Activated naive CD4-positive, alpha-beta T cell treated with anti-CD3 and anti-CD28 coated beads, Interleukin-2, amount 50 U/mL, for 24 hours (primary cell): Measurements from ENCODE around the gene ATP6V0B.

ENCODE experiments used
- H3K27ac Mint-ChIP-seq: one replicate; pipeline ENCODE4 v1.8.0; 2021; ENCODE audit warnings: mild to moderate bottlenecking, mixed read lengths
- H3K27me3 Mint-ChIP-seq: one replicate; pipeline ENCODE4 v1.8.0; 2021; ENCODE audit warnings: mixed read lengths
- H3K36me3 Mint-ChIP-seq: one replicate; pipeline ENCODE4 v1.8.0; 2021; ENCODE audit warnings: mixed read lengths
- H3K4me1 Mint-ChIP-seq: one replicate; pipeline ENCODE4 v1.8.0; 2021; ENCODE audit warnings: mixed read lengths
- H3K4me3 Mint-ChIP-seq: one replicate; pipeline ENCODE4 v1.8.0; 2021; ENCODE audit warnings: mild to moderate bottlenecking, mixed read lengths
- H3K9me3 Mint-ChIP-seq: one replicate; pipeline ENCODE4 v1.8.0; 2021; ENCODE audit warnings: mixed read lengths

Gene ATP6V0B

DNA sequence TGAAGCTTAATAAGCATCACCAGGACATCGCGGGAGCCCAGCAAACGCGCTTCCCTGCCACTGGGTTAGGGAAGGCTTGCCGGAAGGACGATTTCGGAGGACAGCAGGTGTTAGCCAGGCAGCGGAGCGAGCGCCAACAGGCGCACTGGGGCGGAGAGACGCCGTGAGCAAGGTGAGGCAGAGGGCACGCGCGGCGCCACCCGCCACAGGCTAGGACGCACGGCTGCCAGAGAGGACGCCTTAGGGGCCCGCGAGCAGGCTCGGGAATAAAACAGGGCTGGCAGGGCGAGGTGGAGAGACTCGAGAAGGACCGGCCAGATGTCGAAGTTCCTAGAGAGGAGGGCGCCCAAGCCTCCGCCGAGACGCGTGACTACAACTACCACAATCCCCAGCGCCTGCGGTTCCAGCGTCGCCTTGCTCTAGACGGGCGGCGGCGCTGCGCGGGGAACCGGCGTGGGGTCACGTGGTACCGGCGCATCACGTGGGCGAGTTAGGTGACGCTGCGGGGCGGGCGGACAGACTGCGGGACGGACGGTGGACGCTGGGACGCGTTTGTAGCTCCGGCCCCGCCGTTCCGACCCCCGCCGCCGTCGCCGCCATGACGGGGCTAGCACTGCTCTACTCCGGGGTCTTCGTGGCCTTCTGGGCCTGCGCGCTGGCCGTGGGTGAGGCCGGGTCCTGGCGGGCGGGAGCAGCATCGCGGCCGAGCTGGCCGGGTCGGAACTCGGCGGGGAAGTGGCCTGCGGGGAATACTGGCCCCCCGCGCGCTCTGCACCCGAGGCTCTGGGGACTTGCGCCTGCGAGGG lies at the start of gene ATP6V0B:
Gene ATP6V0B (plus strand): TSS at position 518 of the 806 bp plus-strand sequence. CDS start 81 bp downstream, at position 599.
- Mint-ChIP-seq H3K36me3 (peaks cover 26% of the 10 kb centered on the region), H3K27ac (peak within 1 kb of the TSS; percentile 91), H3K4me1 (peaks cover 59% of the 10 kb centered on the region), H3K4me3 (peak within 1 kb of the TSS; percentile 92), H3K27me3 (no peaks in the 10 kb centered on the region), H3K9me3 (no peaks in the 10 kb centered on the region)

DNA sequence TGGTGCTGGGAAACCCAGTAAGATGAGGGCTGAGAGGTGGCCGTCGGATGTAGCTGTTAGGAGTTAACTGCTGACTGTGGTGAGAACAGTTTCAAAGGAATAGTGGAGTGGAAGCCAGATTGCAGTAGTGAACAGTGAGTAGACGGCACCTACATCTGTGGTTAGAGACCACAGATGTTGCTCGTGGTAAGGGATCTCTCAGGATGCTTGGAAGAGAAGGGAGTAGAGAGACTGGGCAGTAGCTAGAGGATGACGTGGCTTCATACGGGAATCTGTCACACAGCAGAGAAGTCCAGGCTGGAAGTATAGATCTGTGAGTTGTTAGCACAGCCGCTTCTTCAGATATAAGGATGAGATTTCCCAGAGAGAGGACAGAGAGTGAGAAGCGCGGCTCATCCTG lies 48.9 kb upstream of the ATP6V0B start:
- H3K4me1 Mint-ChIP-seq = peaks cover 4% of the 10 kb centered on the region
- H3K9me3 Mint-ChIP-seq = no peaks in the 10 kb centered on the region
- H3K27ac Mint-ChIP-seq = no peak overlapping the region
- H3K4me3 Mint-ChIP-seq = no peak overlapping the region
- H3K36me3 Mint-ChIP-seq = peaks cover 9% of the 10 kb centered on the region
- no peaks in the 10 kb centered on the region for H3K27me3 Mint-ChIP-seq

DNA sequence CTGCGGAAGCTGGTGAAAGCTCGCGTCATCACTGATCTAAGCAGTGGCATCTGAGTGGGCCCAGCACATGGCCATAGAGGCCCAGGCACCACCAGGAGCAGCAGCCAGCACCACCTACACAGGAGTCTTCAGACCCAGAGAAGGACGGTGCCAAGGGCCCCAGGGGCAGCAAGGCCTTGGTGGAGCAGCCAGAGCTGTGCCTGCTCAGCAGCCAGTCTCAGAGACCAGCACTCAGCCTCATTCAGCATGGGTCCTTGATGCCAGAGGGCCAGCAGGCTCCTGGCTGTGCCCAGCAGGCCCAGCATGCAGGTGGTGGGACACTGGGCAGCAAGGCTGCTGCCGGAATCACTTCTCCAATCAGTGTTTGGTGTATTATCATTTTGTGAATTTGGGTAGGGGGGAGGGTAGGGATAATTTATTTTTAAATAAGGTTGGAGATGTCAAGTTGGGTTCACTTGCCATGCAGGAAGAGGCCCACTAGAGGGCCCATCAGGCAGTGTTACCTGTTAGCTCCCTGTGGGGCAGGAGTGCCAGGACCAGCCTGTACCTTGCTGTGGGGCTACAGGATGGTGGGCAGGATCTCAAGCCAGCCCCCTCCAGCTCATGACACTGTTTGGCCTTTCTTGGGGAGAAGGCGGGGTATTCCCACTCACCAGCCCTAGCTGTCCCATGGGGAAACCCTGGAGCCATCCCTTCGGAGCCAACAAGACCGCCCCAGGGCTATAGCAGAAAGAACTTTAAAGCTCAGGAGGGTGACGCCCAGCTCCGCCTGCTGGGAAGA lies 44.4 kb upstream of the ATP6V0B start:
- H3K4me3 Mint-ChIP-seq = no peak overlapping the region
- H3K27ac Mint-ChIP-seq = no peak overlapping the region
- no peaks in the 10 kb centered on the region for H3K9me3 Mint-ChIP-seq
- H3K36me3 Mint-ChIP-seq = peaks cover 9% of the 10 kb centered on the region
- H3K4me1 Mint-ChIP-seq = peaks cover 12% of the 10 kb centered on the region
- peaks cover 21% of the 10 kb centered on the region for H3K27me3 Mint-ChIP-seq

DNA sequence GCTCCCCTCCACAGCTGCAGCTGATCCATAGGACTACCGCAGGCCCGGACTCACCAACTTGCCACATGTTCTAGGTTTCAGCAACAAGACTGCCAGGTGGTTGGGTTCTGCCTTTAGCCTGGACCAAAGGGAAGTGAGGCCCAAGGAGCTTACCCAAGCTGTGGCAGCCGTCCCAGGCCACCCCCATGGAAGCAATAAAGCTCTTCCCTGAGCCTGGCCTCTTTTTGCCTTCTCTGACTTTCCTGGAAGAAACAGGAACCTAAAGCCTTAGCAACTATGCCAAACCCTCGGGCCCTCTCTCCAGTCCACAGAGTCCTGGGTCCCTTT lies 43.8 kb upstream of the ATP6V0B start:
- Mint-ChIP-seq H3K4me1 (peaks cover 12% of the 10 kb centered on the region), H3K4me3 (no peak overlapping the region), H3K27me3 (peaks cover 24% of the 10 kb centered on the region)

DNA sequence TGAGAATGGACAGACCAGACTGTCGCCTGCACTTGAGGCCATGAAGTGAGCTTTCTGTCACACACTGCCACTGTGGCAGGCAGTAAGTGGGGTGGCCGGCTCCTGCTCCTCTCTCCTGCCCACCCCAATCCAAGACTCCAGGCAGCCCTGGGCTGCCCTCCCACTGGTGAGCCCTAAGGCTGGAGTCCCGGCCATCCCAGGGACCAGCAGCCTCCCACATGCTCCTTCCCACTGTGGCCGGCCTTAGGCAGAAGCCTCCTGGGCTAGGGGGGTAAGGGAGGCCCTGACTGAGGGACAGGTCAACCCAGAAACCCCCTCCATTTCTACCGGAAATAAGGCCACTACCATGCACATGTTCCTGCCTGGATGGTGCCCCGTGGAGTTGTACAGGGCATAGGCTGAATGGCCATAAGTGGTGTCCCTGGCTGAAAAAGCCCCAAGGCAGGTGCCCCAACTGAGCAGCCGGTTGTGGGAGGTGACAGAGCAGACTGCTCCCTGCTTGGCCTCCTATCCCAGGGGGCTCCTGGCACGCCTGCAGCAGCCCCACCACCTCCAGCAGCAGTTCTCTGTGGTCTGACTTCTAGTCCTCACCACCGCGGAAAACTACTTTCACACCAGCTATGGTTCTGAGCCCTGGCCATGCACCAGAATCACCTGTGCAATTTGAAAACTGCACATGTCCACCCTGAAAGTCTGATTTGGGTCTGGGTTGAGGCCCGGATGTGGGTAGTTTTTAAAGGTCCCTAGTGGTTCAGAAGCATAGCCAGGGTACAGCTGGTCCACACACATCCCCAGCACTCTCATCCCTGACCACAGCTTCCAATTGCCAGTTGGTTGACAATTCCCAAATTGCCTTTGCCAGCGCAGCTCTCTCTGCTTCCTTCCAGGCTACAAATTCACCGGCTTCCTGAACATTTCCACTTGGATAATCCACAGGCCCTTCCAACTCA lies 42.8 kb upstream of the ATP6V0B start:
- no peaks in the 10 kb centered on the region for H3K9me3 Mint-ChIP-seq
- peaks cover 12% of the 10 kb centered on the region for H3K4me1 Mint-ChIP-seq
- H3K27me3 Mint-ChIP-seq = peaks cover 26% of the 10 kb centered on the region
- no peak overlapping the region for H3K4me3 Mint-ChIP-seq
- no peaks in the 10 kb centered on the region for H3K36me3 Mint-ChIP-seq
- H3K27ac Mint-ChIP-seq = no peak overlapping the region

More for the DNA sequence above, 43.8 kb upstream of the ATP6V0B start:
- H3K9me3 Mint-ChIP-seq = no peaks in the 10 kb centered on the region
- H3K36me3 Mint-ChIP-seq = peaks cover 3% of the 10 kb centered on the region
- H3K27ac Mint-ChIP-seq = no peak overlapping the region

DNA sequence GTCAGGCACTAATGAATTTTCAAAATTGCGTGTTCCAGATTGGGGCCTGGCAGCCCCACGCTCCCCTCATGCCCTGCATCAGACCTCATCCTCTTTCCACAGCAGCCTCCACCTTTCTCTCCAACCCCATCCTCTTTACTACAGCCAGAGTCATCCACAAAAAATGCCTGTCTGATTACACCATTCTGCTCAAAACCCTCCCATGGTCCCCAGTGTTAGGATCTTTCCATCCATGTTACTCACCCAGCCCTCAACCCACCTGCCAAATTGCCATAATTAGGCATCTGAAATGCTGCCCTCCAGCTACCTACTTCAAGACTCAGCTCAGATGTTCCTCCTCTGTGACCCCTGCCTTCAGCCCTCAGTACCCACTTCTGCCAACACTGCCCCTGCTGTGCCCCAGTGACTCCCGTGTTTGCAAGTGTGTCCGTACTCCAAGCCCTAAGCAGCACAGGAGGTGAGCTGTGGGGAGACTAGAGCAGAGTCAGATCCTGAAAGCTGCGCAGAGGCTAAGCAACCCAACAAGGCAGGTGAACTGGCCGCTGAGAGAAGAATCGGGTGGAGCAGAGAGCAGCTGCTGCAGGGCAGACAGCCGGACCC lies 41.9 kb upstream of the ATP6V0B start:
- no peak overlapping the region for H3K4me3 Mint-ChIP-seq
- H3K36me3 Mint-ChIP-seq = no peaks in the 10 kb centered on the region
- peaks cover 12% of the 10 kb centered on the region for H3K4me1 Mint-ChIP-seq
- H3K27ac Mint-ChIP-seq = no peak overlapping the region
- no peaks in the 10 kb centered on the region for H3K9me3 Mint-ChIP-seq
- H3K27me3 Mint-ChIP-seq = peaks cover 26% of the 10 kb centered on the region

DNA sequence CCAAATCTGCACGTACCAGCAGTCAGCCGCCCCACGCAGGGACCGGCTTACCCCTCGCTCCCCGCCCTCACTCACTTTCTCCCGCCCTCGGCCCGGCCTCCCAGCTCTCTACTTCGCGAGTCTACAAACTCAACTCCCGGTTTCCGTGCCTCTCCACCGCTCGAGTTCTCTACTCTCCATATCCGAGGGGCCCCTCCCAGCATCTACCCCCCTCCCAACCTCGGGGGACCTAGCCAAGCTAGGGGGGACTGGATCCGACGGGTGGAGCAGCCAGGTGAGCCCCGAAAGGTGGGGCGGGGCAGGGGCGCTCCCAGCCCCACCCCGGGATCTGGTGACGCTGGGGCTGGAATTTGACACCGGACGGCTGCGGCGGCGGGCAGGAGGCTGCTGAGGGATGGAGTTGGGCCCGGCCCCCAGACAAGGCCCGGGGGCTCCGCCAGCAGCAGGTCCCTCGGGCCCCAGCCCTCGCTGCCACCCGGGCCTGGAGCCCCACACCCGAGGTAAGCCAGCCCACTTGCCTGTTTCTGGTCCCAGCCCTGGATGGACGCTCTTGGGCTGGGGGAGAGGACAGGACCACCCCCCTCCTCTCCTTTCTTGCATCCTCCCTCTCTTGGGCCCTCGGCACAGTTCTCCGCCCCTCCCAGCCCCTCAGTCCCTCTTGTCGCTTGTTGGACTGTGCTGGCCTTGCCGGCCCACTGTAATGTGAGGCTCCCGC lies 41.2 kb upstream of the ATP6V0B start, which contains the start of gene ARTN:
Gene ARTN (plus strand): TSS at position 416 of the 715 bp plus-strand sequence. CDS start 1,856 bp downstream, outside the sequence.
- Mint-ChIP-seq H3K4me3 (peak within 1 kb of the TSS; percentile 52), H3K27me3 (peaks cover 26% of the 10 kb centered on the region), H3K36me3 (peaks cover 2% of the 10 kb centered on the region), H3K27ac (no peak within 1 kb of the TSS), H3K9me3 (no peaks in the 10 kb centered on the region), H3K4me1 (peaks cover 12% of the 10 kb centered on the region)

DNA sequence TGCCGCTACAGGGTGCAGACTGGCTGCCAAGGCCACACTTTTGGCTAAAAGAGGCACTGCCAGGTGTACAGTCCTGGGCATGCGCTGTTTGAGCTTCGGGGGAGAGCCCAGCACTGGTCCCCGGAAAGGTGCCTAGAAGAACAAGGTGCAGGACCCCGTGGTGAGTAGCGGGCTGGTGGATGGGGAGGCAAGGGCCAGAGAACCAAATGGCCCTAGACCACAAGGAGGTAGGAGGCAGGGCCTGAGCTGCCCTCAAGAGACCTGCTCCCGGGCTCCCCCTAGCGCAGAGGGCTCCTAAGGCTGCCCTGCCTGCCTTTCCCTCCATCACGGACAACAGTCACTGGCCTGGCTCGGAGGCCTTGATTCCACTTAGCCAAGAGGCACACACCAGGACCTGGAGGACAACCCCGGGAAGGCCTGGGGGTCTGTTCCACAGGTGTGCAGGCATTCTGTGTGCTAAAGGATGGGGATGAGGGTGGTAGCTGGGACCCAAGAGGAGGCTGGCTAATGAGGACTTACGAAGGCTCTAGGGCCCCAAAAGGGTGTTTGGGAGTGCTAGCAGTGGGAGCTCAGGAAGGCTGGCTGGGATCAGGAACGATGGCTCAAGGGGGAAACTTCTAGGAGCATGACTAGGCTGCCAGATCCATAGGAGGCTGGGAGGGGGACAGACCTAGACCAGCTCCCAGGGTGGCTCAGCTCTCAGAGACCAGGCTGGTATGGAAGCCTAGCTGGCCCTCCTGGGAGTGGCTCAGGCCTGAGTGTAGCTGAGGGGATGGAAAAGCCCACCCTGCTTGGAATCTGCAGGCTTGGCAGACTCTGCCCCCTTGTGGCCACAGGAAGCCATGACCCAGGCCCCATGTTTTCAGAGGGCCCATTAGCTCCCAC lies 40.4 kb upstream of the ATP6V0B start:
- no peak overlapping the region for H3K27ac Mint-ChIP-seq
- no peaks in the 10 kb centered on the region for H3K9me3 Mint-ChIP-seq
- H3K4me3 Mint-ChIP-seq = peak overlapping the region; percentile 52
- peaks cover 12% of the 10 kb centered on the region for H3K4me1 Mint-ChIP-seq
- H3K27me3 Mint-ChIP-seq = peaks cover 26% of the 10 kb centered on the region
- H3K36me3 Mint-ChIP-seq = peaks cover 2% of the 10 kb centered on the region

DNA sequence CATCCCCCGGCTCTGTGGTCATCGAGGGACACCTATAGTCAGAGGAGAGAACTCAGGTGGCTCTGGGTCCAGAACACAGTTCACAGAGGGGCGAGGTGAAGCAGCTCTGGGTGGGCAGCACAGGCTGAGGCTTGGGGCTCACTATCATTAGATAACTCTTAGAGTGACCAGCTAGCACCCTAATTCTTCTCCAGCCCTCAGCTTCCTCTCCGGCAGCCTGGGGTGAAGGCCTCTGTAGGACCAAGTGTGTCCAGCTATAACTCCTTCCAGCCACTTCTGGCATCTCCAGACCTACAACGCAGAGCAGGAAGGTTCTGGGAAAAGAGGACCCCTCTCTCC lies 39.8 kb upstream of the ATP6V0B start:
- H3K4me1 Mint-ChIP-seq = peaks cover 12% of the 10 kb centered on the region
- peaks cover 26% of the 10 kb centered on the region for H3K27me3 Mint-ChIP-seq
- H3K9me3 Mint-ChIP-seq = no peaks in the 10 kb centered on the region
- H3K36me3 Mint-ChIP-seq = peaks cover 5% of the 10 kb centered on the region
- H3K27ac Mint-ChIP-seq = no peak overlapping the region
- no peak overlapping the region for H3K4me3 Mint-ChIP-seq

DNA sequence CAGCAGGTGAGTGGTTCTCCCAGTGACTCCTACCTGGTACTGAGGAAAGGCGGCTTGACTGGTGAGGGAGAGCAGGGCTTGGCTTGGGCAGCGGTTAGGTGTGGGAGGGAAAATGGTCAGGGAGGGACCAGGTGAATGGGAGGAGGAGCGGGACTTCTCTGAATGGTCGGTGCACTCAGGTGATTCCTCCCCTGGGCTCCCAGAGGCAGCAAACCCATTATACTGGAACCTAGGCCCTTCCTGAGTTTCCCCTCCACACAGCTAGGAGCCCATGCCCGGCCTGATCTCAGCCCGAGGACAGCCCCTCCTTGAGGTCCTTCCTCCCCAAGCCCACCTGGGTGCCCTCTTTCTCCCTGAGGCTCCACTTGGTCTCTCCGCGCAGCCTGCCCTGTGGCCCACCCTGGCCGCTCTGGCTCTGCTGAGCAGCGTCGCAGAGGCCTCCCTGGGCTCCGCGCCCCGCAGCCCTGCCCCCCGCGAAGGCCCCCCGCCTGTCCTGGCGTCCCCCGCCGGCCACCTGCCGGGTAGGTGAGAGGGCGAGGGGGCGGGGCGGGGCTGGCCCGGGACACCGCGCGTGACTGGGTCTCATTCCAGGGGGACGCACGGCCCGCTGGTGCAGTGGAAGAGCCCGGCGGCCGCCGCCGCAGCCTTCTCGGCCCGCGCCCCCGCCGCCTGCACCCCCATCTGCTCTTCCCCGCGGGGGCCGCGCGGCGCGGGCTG lies 38.9 kb upstream of the ATP6V0B start:
- H3K4me1 Mint-ChIP-seq = peaks cover 12% of the 10 kb centered on the region
- H3K9me3 Mint-ChIP-seq = no peaks in the 10 kb centered on the region
- peaks cover 26% of the 10 kb centered on the region for H3K27me3 Mint-ChIP-seq
- H3K36me3 Mint-ChIP-seq = peaks cover 5% of the 10 kb centered on the region
- H3K4me3 Mint-ChIP-seq = no peak overlapping the region
- H3K27ac Mint-ChIP-seq = no peak overlapping the region

DNA sequence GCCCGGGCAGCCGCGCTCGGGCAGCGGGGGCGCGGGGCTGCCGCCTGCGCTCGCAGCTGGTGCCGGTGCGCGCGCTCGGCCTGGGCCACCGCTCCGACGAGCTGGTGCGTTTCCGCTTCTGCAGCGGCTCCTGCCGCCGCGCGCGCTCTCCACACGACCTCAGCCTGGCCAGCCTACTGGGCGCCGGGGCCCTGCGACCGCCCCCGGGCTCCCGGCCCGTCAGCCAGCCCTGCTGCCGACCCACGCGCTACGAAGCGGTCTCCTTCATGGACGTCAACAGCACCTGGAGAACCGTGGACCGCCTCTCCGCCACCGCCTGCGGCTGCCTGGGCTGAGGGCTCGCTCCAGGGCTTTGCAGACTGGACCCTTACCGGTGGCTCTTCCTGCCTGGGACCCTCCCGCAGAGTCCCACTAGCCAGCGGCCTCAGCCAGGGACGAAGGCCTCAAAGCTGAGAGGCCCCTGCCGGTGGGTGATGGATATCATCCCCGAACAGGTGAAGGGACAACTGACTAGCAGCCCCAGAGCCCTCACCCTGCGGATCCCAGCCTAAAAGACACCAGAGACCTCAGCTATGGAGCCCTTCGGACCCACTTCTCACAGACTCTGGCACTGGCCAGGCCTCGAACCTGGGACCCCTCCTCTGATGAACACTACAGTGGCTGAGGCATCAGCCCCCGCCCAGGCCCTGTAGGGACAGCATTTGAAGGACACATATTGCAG lies 38.2 kb upstream of the ATP6V0B start:
- no peaks in the 10 kb centered on the region for H3K9me3 Mint-ChIP-seq
- H3K27me3 Mint-ChIP-seq = peaks cover 26% of the 10 kb centered on the region
- no peak overlapping the region for H3K27ac Mint-ChIP-seq
- H3K4me3 Mint-ChIP-seq = peak overlapping the region; percentile 68
- H3K36me3 Mint-ChIP-seq = peaks cover 5% of the 10 kb centered on the region
- H3K4me1 Mint-ChIP-seq = peaks cover 12% of the 10 kb centered on the region

DNA sequence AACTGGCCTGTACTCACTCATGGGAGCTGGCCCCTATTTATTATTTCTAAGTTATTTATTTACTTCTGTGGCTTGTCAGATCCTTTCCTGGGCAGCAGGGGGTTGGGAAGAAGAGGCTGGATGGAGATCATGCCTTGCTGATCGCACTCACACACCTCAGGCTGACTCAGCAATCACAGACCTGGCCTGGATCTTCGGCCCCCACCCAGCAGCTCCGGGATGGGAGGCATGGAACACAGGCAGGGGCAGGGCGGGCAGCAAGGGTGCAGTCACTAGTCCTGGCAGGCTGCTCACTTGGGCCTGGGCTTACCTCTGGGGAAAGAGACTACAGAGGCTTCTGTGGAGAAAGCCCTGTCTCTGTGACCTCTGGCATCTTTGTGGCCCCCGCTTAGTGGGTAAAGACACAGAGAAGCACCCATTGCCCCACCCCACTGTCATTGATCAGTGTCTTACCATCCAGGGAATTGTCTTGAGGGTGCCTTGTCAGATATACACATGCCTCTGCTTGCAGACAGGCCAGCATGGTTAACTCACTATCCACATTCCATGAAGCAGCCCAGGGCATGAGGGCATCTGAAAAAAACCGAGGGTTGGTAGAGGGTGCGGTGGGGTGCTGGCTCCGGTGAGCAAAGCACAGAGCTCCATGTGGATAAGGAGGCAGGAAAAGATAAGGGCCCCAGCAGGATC lies 37.4 kb upstream of the ATP6V0B start:
- no peak overlapping the region for H3K27ac Mint-ChIP-seq
- peaks cover 25% of the 10 kb centered on the region for H3K27me3 Mint-ChIP-seq
- no peaks in the 10 kb centered on the region for H3K9me3 Mint-ChIP-seq
- H3K36me3 Mint-ChIP-seq = peaks cover 5% of the 10 kb centered on the region
- no peak overlapping the region for H3K4me3 Mint-ChIP-seq
- peaks cover 12% of the 10 kb centered on the region for H3K4me1 Mint-ChIP-seq
